Heart left ventricle (tissue), 13 donors: ENCODE measurements around the gene SEMA5B.

Experiments used
- POLR2A ChIP-seq, 2 donors: fragments of 450-650 bp; IDR thresholded peaks; one replicate each; pipeline ENCODE4 v1.6.1; 2017; ENCODE audit warnings: antibody characterized with exemption in 2 of 2, mild to moderate bottlenecking in 2 of 2, moderate library complexity in 2 of 2
- TF ChIP-seq, protein P1 (sequence below), 12 donors: fragments of 200-600 bp; sonication (generic) in 4 of 12; IDR thresholded peaks; one replicate each; pipeline versions ENCODE4 v1.5.0 to v1.8.0; 2018 to 2022; ENCODE audit warnings: antibody characterized with exemption in 12 of 12, mild to moderate bottlenecking in 5 of 12
- donor health status: ischemic (EF 13 %, LVEDD 7.1; RV severe dilation, severe dysfunction).
- donor health status: DM: no; HTN: yes; CAD: no.
- donor health status: DM: no; HTN: no; CAD: no.
- donor health status: ischemic (EF 25% LVEDD 6.9; RV normal size, moderate dysfunction).
- donor health status: ischemic (EF 25% LVEDD 5.7; RV mildly dilated, moderate dysfunction).
- donor health status: ischemic (EF 35%, LVEDD 5.7; RV mildly dilated, moderate dysfunction).
- donor health status: nonischemic (EF 11% LVEDD 7.7; RV severe dilation, severe dysfunction).
- donor health status: DM: yes; HTN: yes; CAD: no.
- donor health status: PGD.
- donor health status: ischemic (EF 29% LVEDD 5.4; RV normal size, mild dysfunction).
- donor health status: nonischemic (EF 23%, LVEDD 6.1; RV moderate dilation, normal function).

DNA sequence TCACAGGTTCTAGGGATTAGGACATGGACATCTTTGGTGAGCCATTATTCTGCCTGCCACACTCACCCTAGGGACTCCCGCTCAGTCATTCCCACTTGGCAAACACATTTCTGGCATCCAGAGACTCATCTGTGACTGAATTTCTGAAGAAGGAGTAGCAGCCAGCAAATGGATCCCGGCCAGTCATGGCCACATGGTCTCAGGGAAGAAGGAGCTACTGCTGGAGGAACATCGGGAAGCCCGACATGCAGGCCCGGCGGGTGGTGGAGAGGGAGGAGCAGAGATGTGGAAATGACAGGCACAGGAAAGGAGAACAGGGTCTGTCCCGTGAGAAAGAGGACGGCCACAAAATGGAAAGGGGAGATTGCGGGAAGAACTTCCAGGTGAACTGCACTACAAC lies 65.4 kb downstream of the SEMA5B start:
- TF ChIP-seq POLR2A (IDR thresholded peaks at IDR 0.05) = no peak
- TF ChIP-seq, protein P1, sequence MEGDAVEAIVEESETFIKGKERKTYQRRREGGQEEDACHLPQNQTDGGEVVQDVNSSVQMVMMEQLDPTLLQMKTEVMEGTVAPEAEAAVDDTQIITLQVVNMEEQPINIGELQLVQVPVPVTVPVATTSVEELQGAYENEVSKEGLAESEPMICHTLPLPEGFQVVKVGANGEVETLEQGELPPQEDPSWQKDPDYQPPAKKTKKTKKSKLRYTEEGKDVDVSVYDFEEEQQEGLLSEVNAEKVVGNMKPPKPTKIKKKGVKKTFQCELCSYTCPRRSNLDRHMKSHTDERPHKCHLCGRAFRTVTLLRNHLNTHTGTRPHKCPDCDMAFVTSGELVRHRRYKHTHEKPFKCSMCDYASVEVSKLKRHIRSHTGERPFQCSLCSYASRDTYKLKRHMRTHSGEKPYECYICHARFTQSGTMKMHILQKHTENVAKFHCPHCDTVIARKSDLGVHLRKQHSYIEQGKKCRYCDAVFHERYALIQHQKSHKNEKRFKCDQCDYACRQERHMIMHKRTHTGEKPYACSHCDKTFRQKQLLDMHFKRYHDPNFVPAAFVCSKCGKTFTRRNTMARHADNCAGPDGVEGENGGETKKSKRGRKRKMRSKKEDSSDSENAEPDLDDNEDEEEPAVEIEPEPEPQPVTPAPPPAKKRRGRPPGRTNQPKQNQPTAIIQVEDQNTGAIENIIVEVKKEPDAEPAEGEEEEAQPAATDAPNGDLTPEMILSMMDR (IDR thresholded peaks at IDR 0.05) = no peak
